Measurements from ENCODE around the gene GPX2. TPM values are rescaled to one million over a fixed set of nuclear protein-coding genes. Genes with fewer than 3 reads are reported as not detected.

The GPX2 gene
- total RNA-seq, 1 donor from 2014 or later: not detected

- no peaks in the 10 kb centered on the region for H3K9me3 Mint-ChIP-seq (ENCODE audit: unreplicated experiment)
- H3K36me3 Mint-ChIP-seq (ENCODE audit: low read depth, unreplicated experiment): peaks cover 10% of the 10 kb centered on the region
- no peak overlapping the region for H3K4me3 Mint-ChIP-seq (ENCODE audit: unreplicated experiment)
- H3K27me3 Mint-ChIP-seq (ENCODE audit: unreplicated experiment): peaks cover 8% of the 10 kb centered on the region
- DNase-seq (ENCODE audit: low spot score): no peak
- TF ChIP-seq CTCF (IDR thresholded peaks at IDR 0.05; ENCODE audit: unreplicated experiment): no peak
- peaks cover 8% of the 10 kb centered on the region for H3K4me1 Mint-ChIP-seq (ENCODE audit: unreplicated experiment)
- H3K27ac Mint-ChIP-seq (ENCODE audit: unreplicated experiment): no peak overlapping the region
These were observed 1.0 kb upstream of the GPX2 start for GRCh38 chr14:64943556-64943955.

GRCh38 chr14:64940336-64940910 is 2.1 kb downstream of the GPX2 start:
- no peak overlapping the region for H3K27ac Mint-ChIP-seq (ENCODE audit: unreplicated experiment)

DNA sequence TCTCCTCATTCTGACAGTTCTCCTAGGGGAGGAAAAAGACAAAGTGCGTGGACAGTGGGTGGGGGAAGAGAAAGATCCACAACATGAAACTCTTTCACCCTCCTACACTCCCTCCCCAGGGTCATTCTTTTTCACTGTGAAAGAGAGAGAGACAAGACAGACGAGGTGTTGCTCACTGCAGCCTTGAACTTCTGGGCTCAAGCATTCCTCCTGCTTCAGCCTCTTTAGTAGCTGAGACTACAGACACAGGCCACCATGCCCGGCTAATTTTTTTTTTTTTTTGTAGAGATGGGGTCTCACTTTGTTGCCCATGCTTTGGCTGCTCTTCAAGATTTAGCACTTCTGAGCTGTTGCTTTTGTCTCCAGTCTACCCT is 2.7 kb downstream of the GPX2 start:
- peaks cover 16% of the 10 kb centered on the region for H3K4me1 Mint-ChIP-seq (ENCODE audit: unreplicated experiment)
- H3K27ac Mint-ChIP-seq (ENCODE audit: unreplicated experiment): no peak overlapping the region
- H3K4me3 Mint-ChIP-seq (ENCODE audit: unreplicated experiment): no peak overlapping the region
- H3K27me3 Mint-ChIP-seq (ENCODE audit: unreplicated experiment): peaks cover 6% of the 10 kb centered on the region
- peaks cover 5% of the 10 kb centered on the region for H3K36me3 Mint-ChIP-seq (ENCODE audit: low read depth, unreplicated experiment)
- no peak for TF ChIP-seq CTCF (IDR thresholded peaks at IDR 0.05; ENCODE audit: unreplicated experiment)
- DNase-seq (ENCODE audit: low spot score): no peak
- H3K9me3 Mint-ChIP-seq (ENCODE audit: unreplicated experiment): no peaks in the 10 kb centered on the region

More at GRCh38 chr14:64940336-64940910, 2.1 kb downstream of the GPX2 start:
- Mint-ChIP-seq H3K4me1 (ENCODE audit: unreplicated experiment) (peaks cover 16% of the 10 kb centered on the region), H3K4me3 (ENCODE audit: unreplicated experiment) (no peak overlapping the region), H3K9me3 (ENCODE audit: unreplicated experiment) (no peaks in the 10 kb centered on the region), H3K36me3 (ENCODE audit: low read depth, unreplicated experiment) (peaks cover 5% of the 10 kb centered on the region), H3K27me3 (ENCODE audit: unreplicated experiment) (peaks cover 6% of the 10 kb centered on the region)
- TF ChIP-seq CTCF (IDR thresholded peaks at IDR 0.05; ENCODE audit: unreplicated experiment): no peak
- no peak for DNase-seq (ENCODE audit: low spot score)

DNA sequence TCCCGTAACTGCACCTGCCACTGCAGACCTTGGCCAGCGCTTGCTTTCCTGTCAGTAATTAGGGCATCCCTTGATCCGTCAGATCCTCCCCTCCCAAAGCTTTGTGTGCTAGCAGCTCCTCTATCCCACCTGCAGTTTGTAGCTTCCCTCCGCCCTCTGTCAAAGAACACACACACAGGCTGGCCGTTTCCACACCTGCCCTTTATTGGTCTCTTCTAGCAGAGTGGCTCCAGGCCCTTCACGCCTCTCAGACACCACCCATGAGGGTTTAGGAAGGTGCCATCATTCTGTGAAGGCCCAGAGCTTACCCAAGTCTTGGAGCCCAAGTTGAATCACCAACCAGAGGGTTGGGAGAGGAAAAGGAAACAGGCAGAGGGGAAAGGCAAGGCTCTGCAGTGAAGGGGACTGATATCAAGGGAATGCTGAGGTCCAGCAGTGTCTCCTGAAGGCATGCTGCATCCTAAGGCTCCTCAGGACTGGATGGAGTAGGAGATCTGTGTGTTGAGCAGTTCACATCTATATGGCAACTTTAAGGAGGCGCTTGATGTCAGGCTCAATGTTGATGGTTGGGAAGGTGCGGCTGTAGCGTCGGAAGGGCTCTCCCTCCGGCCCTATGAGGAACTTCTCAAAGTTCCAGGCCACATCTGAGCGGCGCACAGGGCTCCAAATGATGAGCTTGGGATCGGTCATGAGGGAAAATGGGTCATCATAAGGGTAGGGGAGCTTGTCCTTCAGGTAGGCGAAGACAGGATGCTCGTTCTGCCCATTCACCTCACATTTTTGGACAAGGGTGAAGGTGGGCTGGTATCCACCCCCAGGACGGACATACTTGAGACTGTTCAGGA is 3.4 kb downstream of the GPX2 start:
- H3K27ac Mint-ChIP-seq (ENCODE audit: unreplicated experiment): no peak overlapping the region

More for the DNA sequence above, 3.4 kb downstream of the GPX2 start:
- Mint-ChIP-seq H3K4me3 (ENCODE audit: unreplicated experiment) (no peak overlapping the region), H3K4me1 (ENCODE audit: unreplicated experiment) (peaks cover 16% of the 10 kb centered on the region), H3K27me3 (ENCODE audit: unreplicated experiment) (peaks cover 6% of the 10 kb centered on the region), H3K36me3 (ENCODE audit: low read depth, unreplicated experiment) (peaks cover 9% of the 10 kb centered on the region), H3K9me3 (ENCODE audit: unreplicated experiment) (no peaks in the 10 kb centered on the region)
- no peak for TF ChIP-seq CTCF (IDR thresholded peaks at IDR 0.05; ENCODE audit: unreplicated experiment)
- DNase-seq (ENCODE audit: low spot score): no peak

Measured in endothelial cell (in vitro differentiated cells).